RPMI7951 (cell line): ENCODE results near the gene SPATA31C1. TPM values are rescaled to one million over a fixed set of nuclear protein-coding genes. Genes with fewer than 3 reads are reported as not detected.
"Not testable (repeated sequence)": the region's sequence is repeated elsewhere in the genome, so short reads cannot be mapped to it uniquely, and the experiment has no call there.

Experiments
- DNase-seq: peaks from one replicate; pipeline ENCODE4 v3.0.0-alpha.2; 2012; ENCODE audit warnings: low read depth
- total RNA-seq: library from RNA; depleted of rRNA; stranded (reverse); fragments of >200 nt; shearing (Covaris generic); gene quantifications from 2 replicates; pipeline ENCODE4 v1.2.3, GENCODE V29; 2014; rRNA removed

SPATA31C1 gene
- total RNA-seq, 1 experiment from 2014 or later = not detected

DNA sequence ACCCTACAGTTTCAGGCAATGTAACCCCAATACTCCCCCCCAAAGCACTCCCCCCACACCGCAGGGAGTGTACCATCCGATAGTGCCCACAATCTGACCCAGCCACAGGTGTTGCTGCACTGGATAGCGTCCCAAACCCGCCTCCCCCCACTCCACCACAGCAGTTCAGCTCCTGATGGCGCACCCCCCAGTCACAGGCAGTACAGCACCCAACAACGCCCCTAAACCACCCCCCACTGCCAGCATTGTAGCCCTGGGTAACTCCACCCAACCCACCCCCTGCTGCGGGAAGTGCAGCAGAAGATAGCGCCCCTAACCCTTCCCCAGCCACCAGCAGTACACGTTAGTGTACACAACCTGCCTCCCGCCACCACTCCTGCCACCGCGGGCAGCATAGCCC lies 20.6 kb downstream of the SPATA31C1 start:
- not testable (repeated sequence) for DNase-seq

DNA sequence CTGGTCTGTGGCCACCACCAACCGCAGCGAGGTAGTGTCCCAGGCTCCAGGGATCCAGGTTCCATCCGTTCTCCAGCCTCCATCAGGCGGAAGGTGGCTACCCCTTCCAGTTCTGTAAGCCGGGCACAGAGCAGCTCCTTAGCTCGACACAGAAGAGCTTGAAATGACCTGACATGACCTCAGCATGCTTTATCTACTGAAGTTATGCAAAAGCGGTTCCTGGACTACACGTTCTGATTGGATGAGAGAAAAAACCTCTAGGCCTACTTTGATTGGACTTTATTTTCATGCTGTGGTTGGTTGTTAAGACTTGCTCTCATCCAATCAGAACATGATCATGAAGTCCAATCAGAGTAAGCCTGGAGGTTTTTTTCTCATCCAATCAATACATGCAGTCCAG lies 21.3 kb downstream of the SPATA31C1 start:
- not testable (repeated sequence) for DNase-seq

DNA sequence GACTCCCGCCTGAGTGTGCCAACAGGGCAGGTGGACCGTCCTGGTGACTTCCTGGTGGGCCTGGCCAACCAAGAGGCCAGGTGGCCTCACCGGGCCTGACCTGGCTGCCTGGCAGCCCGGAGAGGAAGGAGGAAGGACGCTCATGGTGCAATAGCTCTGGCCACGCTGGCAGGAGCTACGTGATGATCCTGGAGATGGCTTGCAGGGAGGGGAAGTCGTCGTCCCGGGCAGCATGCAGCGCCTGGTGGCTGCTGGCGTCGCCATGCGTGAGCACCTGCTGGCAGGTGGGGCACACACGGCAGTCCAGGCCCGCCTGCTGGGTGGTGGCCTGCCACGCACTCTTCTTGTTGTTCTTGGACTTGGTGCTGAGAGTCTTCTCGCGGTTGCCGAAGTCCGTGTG lies 26.3 kb downstream of the SPATA31C1 start:
- no peak for DNase-seq

DNA sequence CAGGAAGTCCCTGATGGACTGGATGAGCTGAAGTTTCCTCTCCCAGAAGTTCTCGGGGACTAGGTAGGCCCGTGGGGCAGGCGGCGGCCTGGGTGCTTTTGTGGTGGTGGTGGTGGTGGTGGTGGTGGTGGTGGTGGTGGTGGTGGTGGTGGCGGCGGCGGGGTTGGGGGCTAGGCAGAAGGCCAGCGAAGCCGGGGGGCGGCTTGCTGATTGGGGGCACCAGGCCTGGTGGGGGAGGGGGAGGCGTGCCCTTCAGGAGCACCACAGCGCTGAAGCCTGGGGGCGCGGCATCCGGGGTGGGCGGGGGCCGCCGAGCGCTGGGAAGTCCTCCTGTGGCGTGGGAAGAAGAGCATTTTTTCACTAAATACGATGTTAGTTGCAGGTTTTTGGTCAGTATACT lies 26.9 kb downstream of the SPATA31C1 start:
- DNase-seq = no peak

DNA sequence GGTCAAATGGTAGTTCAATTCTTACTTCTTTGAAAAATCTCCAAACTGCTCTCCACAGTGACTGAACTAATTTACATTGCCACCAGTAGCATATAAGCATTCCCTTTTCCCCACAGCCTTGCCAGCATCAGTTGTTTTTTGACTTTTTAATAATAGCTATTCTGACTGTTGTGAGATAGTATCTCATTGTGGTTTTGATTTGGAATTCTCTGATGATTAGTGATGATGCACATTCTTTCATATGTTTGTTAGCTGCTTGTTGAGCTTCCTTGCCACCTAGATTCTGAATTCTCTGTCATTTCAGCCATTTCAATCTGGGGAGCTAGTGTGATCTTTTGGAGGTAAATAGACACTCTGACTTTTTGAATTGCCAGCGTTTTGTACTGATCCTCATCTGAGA lies 32.5 kb downstream of the SPATA31C1 start:
- DNase-seq = peak; percentile 1

DNA sequence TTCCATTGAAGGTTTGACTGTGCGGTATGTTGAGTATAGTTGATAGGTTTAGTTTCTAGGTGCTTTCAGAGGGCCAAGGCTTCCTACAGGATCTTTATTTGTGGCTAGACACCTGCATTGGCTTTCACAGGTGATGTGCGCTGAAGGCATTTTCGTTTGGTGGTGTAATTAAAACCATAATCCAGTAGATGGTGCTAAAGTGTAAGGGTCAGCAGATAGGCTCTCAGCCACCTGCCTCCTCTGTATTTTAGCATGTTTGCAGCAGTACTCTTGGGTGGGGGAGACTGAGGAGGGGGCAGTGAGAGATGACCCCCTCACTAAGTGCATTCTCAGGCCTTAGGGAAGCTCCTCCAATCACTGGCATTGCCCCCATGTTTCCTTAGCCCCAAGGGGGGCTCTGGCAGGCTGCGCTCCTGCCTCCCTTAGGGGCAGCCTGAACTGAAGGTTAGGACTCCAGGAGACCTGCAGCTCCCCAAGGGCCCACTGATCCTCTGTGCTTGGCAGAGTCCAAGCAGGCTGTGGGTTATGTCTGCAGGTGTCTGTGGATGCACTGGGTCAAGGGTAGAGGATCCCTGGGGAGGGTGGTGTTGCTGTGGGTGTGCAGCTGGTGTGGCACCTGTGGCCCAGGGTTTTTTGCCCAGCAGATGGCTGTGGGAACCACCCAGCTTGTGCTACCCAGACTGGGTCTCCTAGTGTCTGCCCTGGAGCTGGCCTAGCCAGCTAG lies 33.2 kb downstream of the SPATA31C1 start:
- peak; percentile 25 for DNase-seq

DNA sequence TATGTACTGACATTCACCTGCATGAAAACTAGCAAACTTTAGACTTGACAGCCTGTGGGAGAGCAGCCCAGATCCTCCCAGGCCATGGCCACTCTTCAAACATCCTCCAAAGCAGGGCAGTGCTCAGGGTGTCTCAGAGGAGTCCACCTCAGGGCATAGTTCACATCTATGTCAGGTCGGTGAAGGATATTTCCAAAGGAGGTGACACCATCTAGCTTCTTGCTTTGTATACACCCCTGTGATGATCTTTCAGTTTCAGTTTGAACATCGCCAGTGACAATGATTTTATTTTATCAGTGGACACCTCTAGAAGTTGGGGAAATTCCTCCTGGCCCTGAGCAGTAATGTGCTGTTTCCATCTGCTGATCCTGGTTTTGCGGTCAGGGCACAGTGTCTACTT lies 36.5 kb downstream of the SPATA31C1 start:
- DNase-seq = peak; percentile 2

DNA sequence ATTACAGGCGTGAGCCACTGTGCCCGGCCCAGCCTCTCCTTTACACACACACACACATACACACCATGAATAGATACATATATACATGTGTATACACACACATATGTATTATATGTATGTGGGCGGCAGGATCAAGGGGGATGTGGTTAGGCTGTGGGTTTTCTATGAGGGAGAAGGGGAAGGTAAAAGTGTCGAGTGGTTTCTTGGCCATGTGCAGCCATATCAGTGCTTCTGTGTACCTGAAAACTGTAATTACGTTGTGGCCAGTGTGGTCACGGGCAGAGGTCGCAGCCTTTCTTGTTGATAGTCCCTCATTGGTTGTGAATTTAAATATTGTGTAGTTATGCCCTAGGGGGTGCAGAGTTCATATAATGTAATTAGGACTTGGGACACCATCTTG lies 40.1 kb downstream of the SPATA31C1 start:
- no peak for DNase-seq

DNA sequence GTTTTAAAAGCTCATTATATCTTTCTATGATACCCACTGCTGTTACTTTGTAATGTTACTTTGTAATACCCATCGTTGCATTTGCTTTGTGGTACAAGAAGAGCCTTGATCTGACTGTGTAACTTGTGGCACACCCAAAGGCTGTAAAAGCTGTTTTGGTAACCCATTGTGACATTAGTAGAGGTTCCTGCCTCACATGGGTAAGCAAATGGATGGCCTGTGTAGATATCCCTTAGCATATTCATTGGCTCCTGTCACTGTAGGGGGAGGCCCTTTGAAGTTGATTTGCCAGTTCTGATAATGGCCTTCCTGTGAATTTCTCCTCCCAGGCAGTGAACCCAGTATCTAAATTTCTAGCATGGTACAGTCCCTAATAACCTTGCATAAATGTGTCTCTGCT lies 40.8 kb downstream of the SPATA31C1 start:
- no peak for DNase-seq

DNA sequence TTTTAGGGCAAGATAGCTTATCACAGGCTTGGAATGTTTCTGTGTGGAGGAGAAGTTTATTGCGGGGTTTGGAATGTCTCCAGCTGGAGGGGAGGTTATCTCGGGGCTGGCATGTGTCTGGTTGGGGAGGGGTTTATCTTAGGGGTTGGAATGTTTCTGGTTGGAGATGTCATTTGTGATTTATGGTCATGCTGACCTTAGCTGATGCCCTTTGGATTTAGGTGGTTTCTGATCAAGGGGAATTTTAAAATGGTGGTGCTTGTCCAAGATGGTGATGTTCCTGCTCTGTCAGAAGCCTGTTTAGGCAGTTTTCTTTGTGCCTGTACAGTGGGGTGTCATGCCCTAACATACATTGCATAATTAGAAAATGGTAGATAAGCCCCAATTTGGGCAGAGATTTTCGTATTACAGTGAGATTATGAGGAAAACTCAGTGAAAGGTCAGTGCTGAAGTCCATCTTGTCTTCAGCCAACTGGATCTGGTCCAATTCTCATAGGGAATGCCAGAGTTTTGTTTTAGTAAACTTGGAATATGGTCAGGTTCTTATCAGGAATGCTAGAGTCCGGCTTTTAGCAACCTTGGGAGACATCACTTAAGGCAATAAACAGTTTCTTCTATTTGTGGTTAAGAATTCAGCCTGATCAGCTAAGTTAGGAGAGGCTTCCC lies 42.3 kb downstream of the SPATA31C1 start:
- DNase-seq = peak; percentile 51

DNA sequence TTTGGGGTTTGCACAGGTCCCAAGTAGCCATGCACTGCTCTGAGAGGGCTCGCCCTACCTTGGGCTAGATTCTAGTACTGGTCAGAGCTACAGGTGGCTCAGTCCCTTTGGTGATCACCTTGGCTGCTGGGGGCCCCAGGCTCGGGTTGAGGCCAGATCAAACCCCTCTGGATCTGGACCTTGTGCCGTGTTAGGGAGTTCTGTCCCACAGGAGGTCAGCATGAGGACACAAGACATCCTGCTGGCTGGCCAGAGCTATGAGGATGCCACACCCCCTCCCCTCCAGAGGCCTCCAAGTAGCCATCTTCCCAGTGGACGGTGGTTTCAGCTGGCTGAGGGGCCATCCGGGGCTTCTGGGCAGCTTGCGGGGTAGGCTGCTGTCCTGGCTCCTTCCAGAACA lies 46.0 kb downstream of the SPATA31C1 start:
- DNase-seq = no peak

DNA sequence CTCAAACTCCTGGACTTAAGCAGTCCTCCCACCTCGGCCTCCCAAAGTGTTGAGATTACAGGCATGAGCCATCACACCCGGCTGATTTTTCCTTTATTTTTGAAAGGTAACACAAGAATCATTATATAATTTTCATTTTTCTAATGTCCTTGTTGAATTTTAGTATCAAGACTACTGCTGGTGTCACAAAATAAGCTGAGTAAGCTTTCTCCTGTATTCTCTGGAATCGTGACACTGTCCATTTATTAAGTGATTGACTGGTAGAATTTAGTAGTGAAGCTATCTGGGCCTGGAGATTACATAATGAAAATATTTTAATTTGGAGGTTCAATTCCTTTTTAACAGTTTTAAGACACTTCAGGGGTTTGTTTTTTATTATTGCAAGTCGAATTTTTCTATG lies 47.1 kb downstream of the SPATA31C1 start:
- DNase-seq = no peak

DNA sequence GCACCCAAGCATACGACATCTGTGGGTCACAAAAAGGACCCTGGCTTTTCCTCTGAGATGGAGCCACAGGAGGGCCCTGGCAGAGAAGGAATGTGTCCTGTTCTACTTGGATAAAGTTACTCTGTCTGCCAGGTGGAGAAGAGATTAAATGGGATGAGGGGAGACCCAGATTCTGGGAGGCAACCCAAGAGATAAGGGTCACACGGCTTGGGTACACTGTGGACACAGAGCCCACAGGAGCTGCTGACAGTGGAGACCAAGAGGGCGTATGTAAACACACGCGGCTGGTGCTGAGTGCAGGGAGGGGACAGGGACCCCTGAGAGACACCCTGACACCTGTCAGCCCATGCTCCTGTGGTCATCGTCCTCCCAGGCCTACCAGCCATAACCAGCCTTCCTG lies 50.4 kb downstream of the SPATA31C1 start:
- DNase-seq = no peak

DNA sequence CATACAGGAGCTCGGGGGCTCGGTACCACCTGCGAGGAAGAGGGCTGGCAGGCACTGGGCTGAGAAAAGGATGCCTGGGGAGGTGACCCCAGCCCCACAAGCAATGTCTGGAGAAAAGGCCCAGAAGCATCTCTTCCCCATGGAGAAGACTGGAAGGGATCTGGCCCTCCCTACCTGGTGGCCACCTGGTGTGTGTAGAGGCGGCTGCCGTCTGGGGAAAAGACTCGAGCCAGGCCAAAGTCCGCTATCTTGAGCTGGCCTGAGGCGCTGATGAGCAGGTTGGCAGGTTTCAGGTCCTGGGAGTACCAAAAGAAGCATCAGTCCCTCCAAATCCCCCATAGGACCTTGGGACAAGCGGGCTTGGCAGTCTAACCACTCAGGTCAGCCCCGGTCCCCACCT lies 52.8 kb downstream of the SPATA31C1 start:
- DNase-seq = no peak

DNA sequence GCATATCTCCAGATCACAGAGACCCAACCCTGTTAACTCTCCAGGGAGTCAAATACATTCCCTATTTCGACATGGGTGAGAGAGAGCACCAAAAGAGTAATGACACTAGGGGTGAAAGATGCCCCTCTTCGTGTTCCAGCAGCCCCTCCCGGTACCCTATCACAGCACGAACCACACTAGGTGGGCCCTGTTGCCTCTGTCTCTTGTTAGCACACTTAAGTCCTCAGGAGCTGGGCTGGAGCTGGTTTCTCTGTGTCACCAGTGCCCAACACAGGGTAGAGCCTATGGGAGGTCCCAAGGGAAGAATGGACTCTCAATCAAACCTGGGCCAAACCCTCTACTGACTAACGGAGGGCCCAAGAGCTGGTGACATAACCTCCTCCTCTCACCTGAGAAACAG lies 55.4 kb downstream of the SPATA31C1 start:
- DNase-seq = no peak

Other genes starting within 250 kb of the SPATA31C1 start
- 168 and 169 TPM in 2 replicates for gene CTSL, start 191.8 kb upstream of the SPATA31C1 start, total RNA-seq
- gene SPATA31E1, start 35.1 kb upstream of the SPATA31C1 start, total RNA-seq = not detected in 2 replicates
- gene CDK20, start 56.6 kb downstream of the SPATA31C1 start, total RNA-seq = 3.7 and 5.6 TPM in 2 replicates
- not detected in 2 replicates for gene SPATA31C2, start 220.5 kb downstream of the SPATA31C1 start, total RNA-seq